ENCODE measurements around the gene EXOC6.
"Not testable (repeated sequence)": the region's sequence is repeated elsewhere in the genome, so short reads cannot be mapped to it uniquely, and the experiment has no call there.

EXOC6 gene

DNA sequence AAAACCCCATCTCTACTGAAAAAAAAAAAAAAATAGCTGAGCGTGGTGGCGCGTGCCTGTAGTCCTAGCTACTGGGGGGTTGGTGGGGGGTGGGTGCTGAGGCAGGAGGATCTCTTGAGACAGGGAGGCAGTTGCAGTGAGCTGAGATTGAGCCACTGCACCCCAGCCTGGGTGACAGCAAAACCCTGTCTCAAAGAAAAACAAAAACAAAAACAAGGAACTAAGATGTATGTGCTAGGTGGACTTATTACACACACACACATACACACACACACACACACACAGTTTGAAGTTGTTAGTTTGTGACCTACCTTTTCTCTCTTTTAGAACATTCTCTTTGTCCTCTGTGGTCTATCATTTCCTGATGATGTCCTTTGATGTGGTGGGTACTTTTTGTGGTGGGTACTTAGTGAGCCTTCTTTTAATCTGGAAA is 53.5 kb downstream of the EXOC6 start:
- Histone ChIP-seq H3K27ac (ENCODE audit: low read depth, low read length) (no peak overlapping the region), H3K4me1 (ENCODE audit: control insufficient read depth in 1 of 2, insufficient read depth in 2 of 2, low read length in 2 of 2) (no peaks in the 10 kb centered on the region), H3K4ac (ENCODE audit: low read depth, low read length) (no peak overlapping the region), H2BK12ac (ENCODE audit: low read length) (no peak overlapping the region), H4K12ac (ENCODE audit: low read depth, low read length) (no peak overlapping the region), H2BK5ac (ENCODE audit: low read depth, low read length, poor library complexity) (no peak overlapping the region), H3K4me3 (ENCODE audit: low read depth, low read length) (no peak overlapping the region), H3K18ac (ENCODE audit: low read length) (no peak overlapping the region), H3K79me2 (ENCODE audit: control insufficient read depth, insufficient read depth, low read length, poor library complexity) (no peaks in the 10 kb centered on the region), H3K23ac (ENCODE audit: low read length) (no peak overlapping the region), H2AK5ac (ENCODE audit: low read length) (no peak overlapping the region), H3K79me1 (ENCODE audit: low read length) (no peaks in the 10 kb centered on the region), H3K14ac (ENCODE audit: low read length) (no peak overlapping the region), H3K9me3 (ENCODE audit: insufficient read depth, low read depth, low read length) (no peaks in the 10 kb centered on the region), H4K91ac (ENCODE audit: low read depth, low read length) (no peak overlapping the region), H3K9ac (ENCODE audit: low read length) (no peak overlapping the region), H3K36me3 (ENCODE audit: control insufficient read depth in 1 of 2, insufficient read depth in 2 of 2, low read length in 2 of 2) (no peaks in the 10 kb centered on the region), H3K27me3 (ENCODE audit: insufficient read depth, low read length) (no peaks in the 10 kb centered on the region), H3K4me2 (ENCODE audit: low read length) (no peak overlapping the region), H4K8ac (ENCODE audit: low read depth, low read length) (no peak overlapping the region), H2AFZ (ENCODE audit: insufficient read depth, low read length, poor library complexity) (no peak overlapping the region), H2BK120ac (ENCODE audit: insufficient read depth, low read length, poor library complexity) (no peak overlapping the region)
- DNase-seq: no peak
- WGBS (ENCODE audit: extremely low coverage, insufficient coverage, insufficient read length): no CpG with 5 or more reads among the region's 3 CpGs

GRCh38 chr10:92903633-92904032 is 55.3 kb downstream of the EXOC6 start:
- Histone ChIP-seq H2BK12ac (ENCODE audit: low read length) (no peak overlapping the region), H3K14ac (ENCODE audit: low read length) (no peak overlapping the region), H3K4me2 (ENCODE audit: low read length) (no peak overlapping the region), H3K27ac (ENCODE audit: low read depth, low read length) (no peak overlapping the region), H3K27me3 (ENCODE audit: insufficient read depth, low read length) (no peaks in the 10 kb centered on the region), H3K4me3 (ENCODE audit: low read depth, low read length) (no peak overlapping the region), H2BK120ac (ENCODE audit: insufficient read depth, low read length, poor library complexity) (no peak overlapping the region), H4K12ac (ENCODE audit: low read depth, low read length) (no peak overlapping the region), H3K36me3 (ENCODE audit: control insufficient read depth in 1 of 2, insufficient read depth in 2 of 2, low read length in 2 of 2) (no peaks in the 10 kb centered on the region), H3K79me1 (ENCODE audit: low read length) (no peaks in the 10 kb centered on the region), H3K4ac (ENCODE audit: low read depth, low read length) (no peak overlapping the region), H2AFZ (ENCODE audit: insufficient read depth, low read length, poor library complexity) (no peak overlapping the region), H3K4me1 (ENCODE audit: control insufficient read depth in 1 of 2, insufficient read depth in 2 of 2, low read length in 2 of 2) (no peaks in the 10 kb centered on the region), H3K9ac (ENCODE audit: low read length) (no peak overlapping the region), H4K8ac (ENCODE audit: low read depth, low read length) (no peak overlapping the region), H3K23ac (ENCODE audit: low read length) (no peak overlapping the region), H3K79me2 (ENCODE audit: control insufficient read depth, insufficient read depth, low read length, poor library complexity) (no peaks in the 10 kb centered on the region), H4K91ac (ENCODE audit: low read depth, low read length) (no peak overlapping the region), H2BK5ac (ENCODE audit: low read depth, low read length, poor library complexity) (no peak overlapping the region), H3K18ac (ENCODE audit: low read length) (no peak overlapping the region), H3K9me3 (ENCODE audit: insufficient read depth, low read depth, low read length) (no peaks in the 10 kb centered on the region), H2AK5ac (ENCODE audit: low read length) (no peak overlapping the region)
- DNase-seq: no peak
- WGBS (ENCODE audit: extremely low coverage, insufficient coverage, insufficient read length): no CpG with 5 or more reads among the region's 1 CpG

GRCh38 chr10:92907280-92907679 is 59.0 kb downstream of the EXOC6 start:
- H3K27me3 ChIP-seq (ENCODE audit: insufficient read depth, low read length): no peaks in the 10 kb centered on the region
- H4K12ac ChIP-seq (ENCODE audit: low read depth, low read length): no peak overlapping the region
- H3K9ac ChIP-seq (ENCODE audit: low read length): no peak overlapping the region
- no peaks in the 10 kb centered on the region for H3K79me2 ChIP-seq (ENCODE audit: control insufficient read depth, insufficient read depth, low read length, poor library complexity)
- H3K18ac ChIP-seq (ENCODE audit: low read length): no peak overlapping the region
- H3K4me2 ChIP-seq (ENCODE audit: low read length): no peak overlapping the region
- H3K36me3 ChIP-seq (ENCODE audit: control insufficient read depth in 1 of 2, insufficient read depth in 2 of 2, low read length in 2 of 2): no peaks in the 10 kb centered on the region
- H4K91ac ChIP-seq (ENCODE audit: low read depth, low read length): no peak overlapping the region
- no peak overlapping the region for H3K23ac ChIP-seq (ENCODE audit: low read length)
- no peak overlapping the region for H3K4me3 ChIP-seq (ENCODE audit: low read depth, low read length)
- H4K8ac ChIP-seq (ENCODE audit: low read depth, low read length): no peak overlapping the region
- H2AFZ ChIP-seq (ENCODE audit: insufficient read depth, low read length, poor library complexity): no peak overlapping the region
- H3K9me3 ChIP-seq (ENCODE audit: insufficient read depth, low read depth, low read length): no peaks in the 10 kb centered on the region
- H3K14ac ChIP-seq (ENCODE audit: low read length): no peak overlapping the region
- H2AK5ac ChIP-seq (ENCODE audit: low read length): no peak overlapping the region
- no peak overlapping the region for H2BK5ac ChIP-seq (ENCODE audit: low read depth, low read length, poor library complexity)
- no peak overlapping the region for H2BK120ac ChIP-seq (ENCODE audit: insufficient read depth, low read length, poor library complexity)
- DNase-seq: peak; percentile 30 to 70
- no peak overlapping the region for H3K4ac ChIP-seq (ENCODE audit: low read depth, low read length)
- WGBS (ENCODE audit: extremely low coverage, insufficient coverage, insufficient read length): no CpG with 5 or more reads among the region's 4 CpGs
- H2BK12ac ChIP-seq (ENCODE audit: low read length): no peak overlapping the region
- H3K4me1 ChIP-seq (ENCODE audit: control insufficient read depth in 1 of 2, insufficient read depth in 2 of 2, low read length in 2 of 2): no peaks in the 10 kb centered on the region
- no peaks in the 10 kb centered on the region for H3K79me1 ChIP-seq (ENCODE audit: low read length)
- H3K27ac ChIP-seq (ENCODE audit: low read depth, low read length): no peak overlapping the region

GRCh38 chr10:92912631-92913030 is 64.3 kb downstream of the EXOC6 start:
- not testable (repeated sequence) for H3K4ac ChIP-seq (ENCODE audit: low read depth, low read length)
- no CpG with 5 or more reads among the region's 4 CpGs for WGBS (ENCODE audit: extremely low coverage, insufficient coverage, insufficient read length)

More at GRCh38 chr10:92912631-92913030, 64.3 kb downstream of the EXOC6 start:
- H3K23ac ChIP-seq (ENCODE audit: low read length); H3K36me3 ChIP-seq (ENCODE audit: control insufficient read depth in 1 of 2, insufficient read depth in 2 of 2, low read length in 2 of 2); H4K8ac ChIP-seq (ENCODE audit: low read depth, low read length); H2AFZ ChIP-seq (ENCODE audit: insufficient read depth, low read length, poor library complexity); H2BK5ac ChIP-seq (ENCODE audit: low read depth, low read length, poor library complexity); H2BK120ac ChIP-seq (ENCODE audit: insufficient read depth, low read length, poor library complexity); H3K79me1 ChIP-seq (ENCODE audit: low read length); H3K27me3 ChIP-seq (ENCODE audit: insufficient read depth, low read length); H3K9ac ChIP-seq (ENCODE audit: low read length); H4K12ac ChIP-seq (ENCODE audit: low read depth, low read length); H3K27ac ChIP-seq (ENCODE audit: low read depth, low read length); H2AK5ac ChIP-seq (ENCODE audit: low read length); H3K79me2 ChIP-seq (ENCODE audit: control insufficient read depth, insufficient read depth, low read length, poor library complexity); H3K4me2 ChIP-seq (ENCODE audit: low read length); H2BK12ac ChIP-seq (ENCODE audit: low read length); H3K14ac ChIP-seq (ENCODE audit: low read length); H4K91ac ChIP-seq (ENCODE audit: low read depth, low read length); H3K4me1 ChIP-seq (ENCODE audit: control insufficient read depth in 1 of 2, insufficient read depth in 2 of 2, low read length in 2 of 2); H3K18ac ChIP-seq (ENCODE audit: low read length); H3K9me3 ChIP-seq (ENCODE audit: insufficient read depth, low read depth, low read length); H3K4me3 ChIP-seq (ENCODE audit: low read depth, low read length): not testable (repeated sequence)
- peak; percentile 14 to 64 for DNase-seq
